NCI-H1048 (cell line): ENCODE data around the gene PAX9.

Experiments used
- DNase-seq: peaks from one replicate; lab custom pipeline; 2025; lab: John Stamatoyannopoulos, UW

The PAX9 gene

GRCh38 chr14:36655963-36656686 is 5.5 kb upstream of the PAX9 start:
- peak; percentile 60 for DNase-seq

- no peak for DNase-seq
These were observed 4.8 kb upstream of the PAX9 start for GRCh38 chr14:36656687-36657398.

- no peak for DNase-seq
These were observed 4.1 kb upstream of the PAX9 start for GRCh38 chr14:36657399-36658122.

- no peak for DNase-seq
These were observed 3.3 kb upstream of the PAX9 start for GRCh38 chr14:36658123-36659009.

GRCh38 chr14:36659010-36659821 is 2.4 kb upstream of the PAX9 start:
- no peak for DNase-seq

GRCh38 chr14:36659822-36660735 is 1.6 kb upstream of the PAX9 start:
- no peak for DNase-seq

- no peak for DNase-seq
These were observed 739 bp upstream of the PAX9 start for GRCh38 chr14:36660736-36661505.

GRCh38 chr14:36662258-36662542 is 540 bp downstream of the PAX9 start:
- no peak for DNase-seq

GRCh38 chr14:36662543-36663403 is 1.1 kb downstream of the PAX9 start:
- DNase-seq: no peak

- no peak for DNase-seq
These were observed 2.0 kb downstream of the PAX9 start for GRCh38 chr14:36663404-36664321.

- DNase-seq: no peak
These were observed 2.9 kb downstream of the PAX9 start for GRCh38 chr14:36664322-36665193.

GRCh38 chr14:36665887-36666415 is 4.3 kb downstream of the PAX9 start:
- no peak for DNase-seq

- no peak for DNase-seq
These were observed 5.0 kb downstream of the PAX9 start for GRCh38 chr14:36666416-36667206.

- DNase-seq: no peak
These were observed 6.0 kb downstream of the PAX9 start for GRCh38 chr14:36667679-36668078.

GRCh38 chr14:36671149-36671548 is 9.5 kb downstream of the PAX9 start:
- no peak for DNase-seq
